Measurements from ENCODE around the gene E2F8.
"Not testable (repeated sequence)": the region's sequence is repeated elsewhere in the genome, so short reads cannot be mapped to it uniquely, and the experiment has no call there.

The E2F8 gene, protein sequence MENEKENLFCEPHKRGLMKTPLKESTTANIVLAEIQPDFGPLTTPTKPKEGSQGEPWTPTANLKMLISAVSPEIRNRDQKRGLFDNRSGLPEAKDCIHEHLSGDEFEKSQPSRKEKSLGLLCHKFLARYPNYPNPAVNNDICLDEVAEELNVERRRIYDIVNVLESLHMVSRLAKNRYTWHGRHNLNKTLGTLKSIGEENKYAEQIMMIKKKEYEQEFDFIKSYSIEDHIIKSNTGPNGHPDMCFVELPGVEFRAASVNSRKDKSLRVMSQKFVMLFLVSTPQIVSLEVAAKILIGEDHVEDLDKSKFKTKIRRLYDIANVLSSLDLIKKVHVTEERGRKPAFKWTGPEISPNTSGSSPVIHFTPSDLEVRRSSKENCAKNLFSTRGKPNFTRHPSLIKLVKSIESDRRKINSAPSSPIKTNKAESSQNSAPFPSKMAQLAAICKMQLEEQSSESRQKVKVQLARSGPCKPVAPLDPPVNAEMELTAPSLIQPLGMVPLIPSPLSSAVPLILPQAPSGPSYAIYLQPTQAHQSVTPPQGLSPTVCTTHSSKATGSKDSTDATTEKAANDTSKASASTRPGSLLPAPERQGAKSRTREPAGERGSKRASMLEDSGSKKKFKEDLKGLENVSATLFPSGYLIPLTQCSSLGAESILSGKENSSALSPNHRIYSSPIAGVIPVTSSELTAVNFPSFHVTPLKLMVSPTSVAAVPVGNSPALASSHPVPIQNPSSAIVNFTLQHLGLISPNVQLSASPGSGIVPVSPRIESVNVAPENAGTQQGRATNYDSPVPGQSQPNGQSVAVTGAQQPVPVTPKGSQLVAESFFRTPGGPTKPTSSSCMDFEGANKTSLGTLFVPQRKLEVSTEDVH

GRCh38 chr11:19240420-19241259 lies at the start of gene E2F8:
TSS of gene E2F8 (minus strand) at chr11:19240945. CDS start at chr11:19240121, 824 bp downstream.
- DNase-seq: peak; percentile 92 to 96

DNA sequence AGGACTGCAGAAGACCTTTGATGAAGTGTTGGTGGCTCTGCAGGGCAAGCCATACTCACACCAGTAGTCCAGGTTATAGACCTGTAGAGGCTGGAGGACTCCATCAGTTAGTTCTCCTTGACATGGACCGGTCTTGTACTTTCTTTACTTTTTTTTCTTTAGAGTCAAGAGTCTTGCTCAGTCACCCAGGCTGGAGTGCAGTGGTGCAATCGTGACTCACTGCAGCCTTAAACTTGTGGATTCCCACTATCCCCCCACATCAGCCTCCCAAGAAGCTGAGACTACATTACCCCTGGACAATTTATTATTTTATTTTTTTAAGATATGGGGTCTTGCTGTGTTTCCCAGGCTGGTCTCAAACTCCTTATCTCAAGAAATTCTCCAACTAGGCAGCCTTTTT lies 49.6 kb upstream of the E2F8 start:
- DNase-seq: no peak

DNA sequence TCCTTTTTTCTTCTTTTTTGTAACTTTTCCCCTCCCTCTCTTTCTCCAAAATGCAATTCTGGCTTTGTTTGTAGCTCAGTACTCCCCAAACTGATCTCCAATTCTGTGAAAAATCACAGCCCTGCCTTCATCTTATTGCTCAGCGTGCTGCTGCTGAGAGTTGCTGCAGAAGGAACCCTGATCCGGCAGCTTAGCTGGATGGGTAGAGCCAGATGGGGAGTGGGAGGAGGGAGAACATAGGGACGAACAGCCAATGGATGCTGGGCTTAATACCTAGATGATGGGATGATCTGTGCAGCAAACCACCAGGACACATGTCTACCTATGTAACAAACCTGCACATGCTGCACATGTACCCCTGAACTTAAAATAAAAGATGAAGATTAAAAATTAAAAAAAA lies 47.5 kb upstream of the E2F8 start:
- no peak for DNase-seq

DNA sequence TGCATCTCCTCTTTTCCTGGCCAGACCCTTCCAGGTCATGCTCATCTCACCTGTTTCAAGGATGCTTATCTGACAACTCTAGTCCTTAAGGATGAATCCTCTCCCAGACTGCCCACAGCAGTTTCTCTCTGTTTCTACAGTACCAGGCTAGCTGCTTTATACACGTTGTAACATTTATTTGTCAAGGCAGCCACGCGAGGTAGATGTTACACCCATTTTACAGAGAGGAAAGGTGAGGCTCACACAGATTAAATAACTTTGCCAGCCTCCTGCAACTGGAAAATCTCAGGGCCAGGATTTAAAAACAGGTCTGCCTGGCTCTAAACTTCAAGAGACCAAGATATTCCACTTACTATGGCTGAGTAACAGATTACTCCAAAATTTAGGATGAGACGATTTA lies 45.7 kb upstream of the E2F8 start:
- DNase-seq: no peak

GRCh38 chr11:19284881-19285280 lies 44.1 kb upstream of the E2F8 start:
- DNase-seq: no peak

DNA sequence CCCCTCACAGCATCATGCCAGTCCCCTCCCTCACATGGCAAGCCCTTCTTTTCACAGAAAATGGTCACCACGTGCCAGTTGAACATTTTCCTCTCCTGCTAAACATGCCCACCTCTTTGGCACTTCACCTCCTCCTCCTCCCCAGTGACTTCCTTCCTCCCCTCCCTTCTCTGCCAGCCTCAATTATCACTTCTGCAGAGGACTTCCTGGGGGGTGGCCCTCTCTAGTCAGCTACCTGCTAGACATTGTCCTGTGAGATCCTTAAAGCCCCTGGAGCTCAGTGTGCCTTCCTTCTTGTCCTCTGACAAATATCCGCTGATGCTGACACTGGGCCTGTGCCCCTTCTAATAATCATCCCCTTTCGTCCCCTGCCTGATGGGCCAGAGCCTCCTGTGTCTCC lies 43.2 kb upstream of the E2F8 start:
- DNase-seq: no peak

DNA sequence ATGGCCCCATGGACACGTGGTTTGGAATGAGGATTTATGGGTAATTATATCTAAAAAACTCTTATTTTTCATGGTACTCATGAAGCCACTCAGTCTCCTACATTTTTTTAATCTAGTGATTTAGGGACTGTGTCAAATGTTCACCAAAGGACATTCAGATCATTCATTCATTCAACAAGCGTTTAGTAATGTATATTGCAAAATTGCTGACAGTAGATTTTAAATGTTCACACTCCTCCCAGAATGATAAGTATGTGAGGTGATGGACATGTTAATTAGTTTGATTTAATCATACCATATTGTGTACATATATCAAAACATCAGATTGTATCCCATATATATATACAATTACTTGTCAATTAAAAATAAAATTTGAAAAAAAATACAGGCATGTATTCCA lies 40.8 kb upstream of the E2F8 start:
- no peak for DNase-seq

DNA sequence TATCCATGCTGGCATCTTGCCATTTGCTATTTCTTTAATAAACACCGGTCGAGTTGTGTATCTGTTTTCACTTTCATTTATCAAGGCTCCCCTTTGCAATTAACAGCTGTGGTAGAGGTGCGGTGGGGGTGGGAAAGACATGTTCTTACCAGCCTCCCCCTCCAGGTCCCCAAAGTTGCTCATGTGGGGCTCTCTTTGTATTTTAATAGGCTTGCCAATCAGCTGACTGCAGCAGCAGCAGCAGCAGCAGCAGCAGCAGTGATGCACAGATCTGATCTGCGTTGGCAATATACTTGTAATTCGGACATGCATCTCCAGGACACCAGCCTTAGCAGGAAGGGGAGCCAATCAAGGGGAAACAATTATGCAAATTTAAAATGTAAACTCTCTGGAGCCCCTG lies 40.3 kb upstream of the E2F8 start:
- DNase-seq: no peak

DNA sequence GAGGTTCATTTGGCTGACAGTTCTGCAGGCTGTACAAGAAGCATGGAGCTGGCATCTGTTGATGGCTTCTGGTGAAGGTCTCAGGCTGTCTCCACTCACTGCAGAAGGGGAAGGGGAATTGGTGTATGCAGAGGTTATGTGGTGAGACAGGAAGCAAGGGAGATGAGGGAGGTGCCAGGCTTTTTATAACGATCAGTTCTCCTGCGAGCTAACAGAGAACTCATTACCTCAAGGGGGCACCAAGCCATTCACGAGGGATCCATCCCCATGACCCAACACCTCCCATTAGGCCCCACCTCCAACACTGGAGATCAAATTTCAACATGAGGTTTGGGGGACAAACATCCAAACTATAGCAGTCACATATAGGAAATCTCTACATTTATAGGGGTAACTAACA lies 38.7 kb upstream of the E2F8 start:
- no peak for DNase-seq

DNA sequence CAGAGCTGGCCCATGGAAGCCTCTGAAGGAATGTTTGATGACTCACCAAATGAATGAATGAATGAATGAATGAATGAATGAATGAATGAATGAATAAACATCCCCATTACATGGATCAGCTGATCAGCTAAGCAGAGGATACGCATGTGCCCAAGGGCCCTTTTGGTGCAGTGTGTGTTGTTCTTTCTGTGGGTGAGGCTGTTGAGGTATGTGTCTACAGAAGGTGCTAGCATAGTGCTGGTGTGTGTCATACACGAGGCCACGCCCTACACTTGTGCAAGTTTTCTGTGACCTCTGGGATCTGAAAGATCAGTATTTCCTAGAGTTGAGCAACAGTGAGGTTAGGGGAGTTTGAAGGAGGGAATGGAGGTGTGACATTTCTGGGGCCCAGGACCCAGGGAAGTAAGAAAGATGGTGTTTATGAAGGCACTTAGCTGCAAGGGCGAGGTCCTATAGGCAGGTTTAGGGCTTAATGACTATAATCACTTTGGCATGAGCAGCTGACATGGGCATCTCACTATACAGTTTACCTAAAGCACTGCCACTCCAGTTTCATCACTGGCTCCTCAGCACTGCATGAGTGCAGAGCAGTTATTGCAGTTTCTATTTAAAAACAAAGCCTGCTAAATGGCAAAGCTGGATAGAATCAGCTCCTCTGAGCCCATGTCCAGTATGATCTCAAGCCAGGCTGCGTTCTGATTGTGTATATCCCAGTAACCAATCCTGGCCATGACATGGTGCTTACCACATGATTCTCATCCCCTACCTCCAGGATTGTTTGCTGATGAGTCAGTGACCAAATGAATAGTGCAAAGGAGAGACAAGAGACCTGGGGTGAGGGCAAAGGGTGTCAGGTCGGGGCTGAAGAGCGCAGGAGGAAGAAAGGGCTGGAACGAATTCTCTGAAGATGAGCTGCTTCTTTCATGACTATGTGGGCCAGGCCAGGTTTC lies 36.4 kb upstream of the E2F8 start:
- DNase-seq: no peak

- no peak for DNase-seq
These were observed 34.8 kb upstream of the E2F8 start for GRCh38 chr11:19275496-19275895.

DNA sequence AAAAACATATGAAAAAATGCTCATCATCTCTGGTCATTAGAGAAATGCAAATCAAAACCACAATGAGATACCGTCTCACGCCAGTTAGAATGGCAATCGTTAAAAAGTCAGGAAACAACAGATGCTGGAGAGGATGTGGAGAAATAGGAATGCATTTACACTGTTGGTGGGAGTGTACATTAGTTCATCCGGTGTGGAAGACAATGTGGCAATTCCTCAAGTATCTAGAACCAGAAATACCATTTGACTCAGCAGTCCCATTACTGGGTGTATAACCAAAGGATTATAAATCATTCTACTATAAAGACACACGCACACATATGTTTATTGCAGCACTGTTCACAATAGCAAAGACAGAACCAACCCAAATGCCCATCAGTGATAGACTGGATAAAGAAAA lies 32.5 kb upstream of the E2F8 start:
- DNase-seq: not testable (repeated sequence)

DNA sequence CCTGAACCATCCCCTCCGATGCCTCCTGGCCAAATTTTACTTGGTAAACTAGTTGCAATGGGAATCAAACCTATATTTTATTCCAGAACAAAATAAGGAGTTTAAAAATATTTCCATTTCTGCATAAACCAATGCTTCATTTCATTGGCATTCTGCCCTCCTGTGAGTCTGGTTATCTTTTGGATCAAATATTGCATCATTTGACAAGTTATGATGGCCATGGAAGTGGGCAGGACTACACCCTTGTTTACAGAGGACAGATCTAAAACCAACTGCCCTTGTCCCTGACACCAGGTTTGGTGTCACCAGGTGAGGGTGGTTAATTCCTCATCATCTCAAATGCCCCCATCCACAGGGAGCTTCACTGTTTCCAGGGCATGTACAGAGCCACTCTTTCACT lies 28.2 kb upstream of the E2F8 start:
- no peak for DNase-seq

- no peak for DNase-seq
These were observed 26.8 kb upstream of the E2F8 start for GRCh38 chr11:19267567-19267966.

- no peak for DNase-seq
These were observed 22.6 kb upstream of the E2F8 start for GRCh38 chr11:19263333-19263732.

DNA sequence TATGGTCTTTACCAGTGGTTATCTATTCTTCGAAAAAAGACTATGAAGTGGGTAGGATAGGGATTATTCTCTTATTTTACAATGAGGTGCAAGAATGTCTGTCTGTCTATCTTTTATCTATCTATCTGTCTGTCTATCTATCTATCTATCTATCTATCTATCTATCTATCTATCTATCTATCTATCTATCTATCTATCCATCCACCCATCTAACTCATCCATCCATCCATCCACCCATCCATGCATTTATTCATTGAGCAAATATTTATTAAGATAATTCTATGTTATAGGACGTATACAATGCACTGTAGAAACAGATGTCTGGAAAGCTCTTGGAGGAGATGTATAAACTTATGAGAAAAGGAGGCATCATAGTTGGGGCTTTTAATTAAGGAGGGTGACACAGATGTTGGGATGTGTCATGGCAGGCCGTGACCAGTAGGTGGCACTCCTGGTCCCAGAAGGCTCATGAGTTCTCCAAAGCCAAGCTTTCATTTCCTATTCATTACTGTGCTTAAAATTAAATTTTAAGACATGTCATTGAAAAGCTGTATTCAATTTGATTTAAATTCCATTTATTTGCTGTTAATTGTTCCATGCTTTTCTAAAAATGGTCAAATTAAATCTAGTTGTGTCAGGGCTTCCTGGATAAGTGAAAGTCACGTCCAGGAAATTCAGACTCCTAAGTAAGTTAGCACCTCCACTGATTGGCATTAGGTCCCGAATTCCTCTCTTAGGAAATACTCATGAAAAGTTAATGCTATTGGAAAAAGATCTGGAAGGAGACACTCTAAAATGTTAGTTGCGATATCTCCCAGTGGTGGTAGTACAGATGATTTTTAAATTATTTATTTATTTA lies 19.0 kb upstream of the E2F8 start:
- peak; percentile 34 to 87 for DNase-seq

DNA sequence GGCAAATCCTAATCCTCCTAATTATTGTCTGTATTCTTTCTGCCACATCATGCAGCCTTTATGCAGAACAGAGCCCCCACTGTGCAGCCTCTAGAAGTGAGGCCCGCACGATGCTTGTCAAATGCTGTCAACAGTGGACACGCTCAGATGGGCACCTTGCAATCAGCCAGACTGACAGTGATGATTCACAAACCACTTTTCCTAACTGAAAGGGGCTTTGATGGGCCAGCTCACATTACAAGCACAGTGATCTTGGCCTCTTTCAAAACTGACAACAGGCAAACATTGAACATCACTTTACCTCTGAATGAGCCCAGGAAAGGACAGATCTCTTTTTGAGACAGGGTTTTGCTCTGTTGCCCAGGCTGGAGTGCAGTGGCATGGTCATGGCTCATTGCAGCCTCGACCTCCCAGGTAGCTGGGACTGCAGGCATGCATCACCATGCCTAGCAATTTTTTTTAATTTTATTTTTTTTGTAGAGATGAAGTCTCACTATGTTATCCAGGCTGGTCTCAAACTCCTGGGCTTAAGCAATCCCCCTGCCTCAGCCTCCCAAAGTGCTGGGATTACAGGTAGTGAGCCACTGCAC lies 18.0 kb upstream of the E2F8 start:
- no peak for DNase-seq

DNA sequence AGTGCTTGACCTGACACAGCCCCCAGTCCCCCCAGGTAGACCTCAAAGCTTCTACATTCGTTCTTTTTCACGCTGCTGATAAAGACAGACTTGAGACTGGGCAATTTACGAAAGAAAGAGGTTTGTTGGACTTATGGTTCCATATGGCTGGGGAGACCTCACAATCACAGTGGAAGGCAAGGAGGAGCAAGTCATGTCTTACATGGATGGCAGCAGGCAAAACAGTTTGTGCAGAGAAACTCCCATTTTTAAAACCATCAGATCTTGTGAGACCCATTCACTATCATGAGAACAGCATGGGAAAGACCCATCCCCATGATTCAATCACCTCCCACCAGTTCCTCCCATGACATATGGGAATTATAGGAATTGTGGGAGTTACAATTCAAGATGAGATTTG lies 13.7 kb upstream of the E2F8 start:
- DNase-seq: not testable (repeated sequence)

- no peak for DNase-seq
These were observed 13.1 kb upstream of the E2F8 start for GRCh38 chr11:19253817-19254216.

- DNase-seq: no peak
These were observed 12.5 kb upstream of the E2F8 start for GRCh38 chr11:19253153-19253745.

Measured in inflammatory macrophage treated with lipopolysaccharide for 1 hour (primary cell).